Forelimb muscle (tissue), 1 donor: ENCODE measurements around the gene ZMIZ1. TPM values are rescaled to one million over a fixed set of nuclear protein-coding genes. Genes with fewer than 3 reads are reported as not detected.

Experiments
- DNase-seq: peaks from one replicate; pipeline ENCODE4 v3.0.0-alpha.2; 2013; ENCODE audit warnings: low read depth
- polyA plus RNA-seq: library from polyadenylated mRNA; unstranded; fragments of 120-200 nt; gene quantifications from one replicate; pipeline ENCODE4 v1.2.1, GENCODE V29; 2013; ENCODE audit not compliant: insufficient read length

Gene ZMIZ1
- polyA plus RNA-seq, 1 donor = 29.8 TPM

DNA sequence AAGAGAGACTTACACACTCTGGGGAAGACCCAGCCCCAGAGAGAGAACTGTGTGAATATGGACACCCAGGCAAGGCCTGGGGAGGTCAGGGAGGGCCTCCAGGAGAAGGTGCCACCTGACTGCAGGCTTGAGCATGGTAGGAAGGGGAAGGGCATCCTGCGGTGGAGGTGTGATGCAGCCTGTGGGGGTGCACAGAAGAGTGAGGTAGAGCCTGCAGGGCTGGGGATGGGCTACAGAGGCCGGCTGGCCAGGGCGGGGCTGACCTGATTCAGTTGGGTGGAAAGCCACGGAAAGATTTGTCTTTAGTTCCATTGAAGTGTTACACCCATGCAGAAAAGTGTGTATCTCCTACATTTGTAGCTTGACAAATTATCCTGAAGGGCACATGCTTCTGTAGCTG, 47.6 kb downstream of the ZMIZ1 start:
- DNase-seq = no peak

DNA sequence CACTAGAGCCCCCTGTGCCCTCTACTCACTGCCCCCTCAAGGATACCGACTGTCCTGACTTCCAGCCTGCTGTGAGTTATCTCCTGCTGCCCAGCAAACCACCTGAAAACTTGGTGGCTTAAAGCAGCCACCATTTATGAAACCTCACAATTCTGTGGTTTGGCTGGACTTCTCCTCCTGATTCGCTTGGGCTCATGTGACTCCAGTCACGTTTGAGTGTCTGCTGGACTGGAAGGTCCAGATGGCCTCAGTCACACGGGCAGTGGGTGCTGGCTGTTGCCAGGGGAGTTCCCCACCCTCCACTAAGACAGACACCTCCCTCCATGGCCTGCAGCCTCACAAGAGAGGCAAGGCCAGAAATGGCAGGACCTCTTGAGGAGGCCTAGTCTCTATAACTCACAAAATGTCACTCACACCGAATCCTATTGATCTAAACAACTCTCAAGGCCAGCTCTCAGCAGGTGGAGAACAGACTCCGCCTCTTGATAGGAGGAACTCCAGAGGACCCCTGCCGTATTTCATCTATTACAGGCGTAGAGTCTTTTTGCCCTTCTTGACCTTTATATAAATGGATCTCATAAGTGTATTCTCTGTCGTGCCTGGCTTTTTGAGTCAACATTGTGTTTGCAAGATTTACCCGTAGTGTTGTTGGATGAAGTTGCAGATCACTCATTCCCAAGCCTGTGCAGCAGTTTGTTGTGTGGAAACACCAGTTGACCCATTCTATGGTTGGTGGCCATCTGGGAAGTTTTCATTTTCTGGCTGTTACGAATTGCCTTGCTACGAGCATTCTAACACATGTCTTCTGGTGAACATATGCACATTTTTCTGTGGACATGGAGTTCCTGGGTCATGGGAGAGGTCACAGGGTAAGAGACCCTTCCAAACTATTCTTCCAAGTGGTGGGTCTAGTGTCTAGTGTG, 48.3 kb downstream of the ZMIZ1 start:
- DNase-seq = no peak

DNA sequence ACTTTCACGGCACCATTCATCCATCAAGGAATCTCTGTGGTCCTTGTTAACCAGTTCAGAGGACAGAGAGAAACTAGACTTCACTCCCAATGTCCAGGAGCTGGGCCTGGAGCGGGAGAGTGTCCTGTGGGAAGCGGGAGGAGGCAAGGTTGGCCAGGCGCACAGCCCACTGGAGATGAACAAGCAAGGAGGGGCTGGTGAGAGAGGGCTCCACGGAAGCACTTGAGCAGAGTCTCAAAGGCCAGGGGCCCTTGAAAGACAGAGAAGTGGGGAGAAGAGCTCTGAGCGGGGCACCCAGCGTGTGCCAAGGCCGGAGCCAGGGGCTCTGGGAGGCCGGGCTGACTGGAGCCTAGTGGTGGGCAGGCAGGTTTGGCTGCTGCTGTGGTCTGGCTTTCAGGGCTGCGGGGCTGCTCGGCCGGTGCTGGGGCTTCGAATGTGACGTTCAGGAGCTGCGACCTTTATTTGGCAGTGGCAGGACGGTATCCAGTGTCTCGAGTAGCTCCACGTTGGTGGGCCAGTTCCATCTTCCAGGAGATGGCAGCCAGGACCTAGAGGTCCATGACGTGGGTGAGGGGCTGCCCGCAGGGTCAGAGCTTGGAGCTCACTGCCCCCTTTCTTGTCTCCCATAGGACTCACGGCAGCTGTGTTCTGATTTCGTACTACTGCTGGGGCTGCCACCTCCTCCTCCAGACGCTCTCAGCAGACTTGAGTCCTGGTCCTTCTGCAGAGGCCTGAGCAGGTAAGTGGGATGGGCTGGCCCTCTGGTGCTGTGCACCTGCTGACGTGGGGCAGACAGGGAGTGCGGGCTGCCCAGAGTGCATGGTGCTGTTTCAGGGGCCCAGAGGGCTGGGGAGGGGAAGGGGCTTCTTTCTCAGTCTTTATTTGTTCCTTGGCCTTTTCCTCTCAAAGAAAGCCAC, 49.8 kb downstream of the ZMIZ1 start:
- DNase-seq = no peak

- DNase-seq = no peak
These were observed 50.5 kb downstream of the ZMIZ1 start for GRCh38 chr10:79119306-79119705.

DNA sequence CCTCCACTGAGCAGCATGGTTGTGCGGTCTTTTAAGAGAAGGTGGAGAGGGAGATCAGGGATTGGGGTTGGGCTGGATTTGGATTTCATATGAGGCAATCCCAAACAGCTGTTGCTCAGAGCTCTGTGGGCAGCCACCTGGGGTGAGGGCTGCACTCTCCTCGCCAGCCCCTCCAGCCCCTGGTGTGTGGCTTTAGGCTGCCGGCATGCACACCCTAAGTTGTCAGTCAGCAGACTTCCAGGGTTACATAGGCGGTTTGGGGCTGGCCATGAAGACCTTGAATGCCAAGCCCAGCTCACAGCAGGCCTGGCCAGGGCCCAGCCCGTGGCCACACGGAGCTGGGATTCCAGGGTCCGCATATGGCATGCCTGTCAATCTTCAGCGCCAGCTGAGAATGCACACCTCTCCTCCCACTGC, 54.8 kb downstream of the ZMIZ1 start:
- no peak for DNase-seq

GRCh38 chr10:79124066-79124465, 55.3 kb downstream of the ZMIZ1 start:
- DNase-seq = no peak

DNA sequence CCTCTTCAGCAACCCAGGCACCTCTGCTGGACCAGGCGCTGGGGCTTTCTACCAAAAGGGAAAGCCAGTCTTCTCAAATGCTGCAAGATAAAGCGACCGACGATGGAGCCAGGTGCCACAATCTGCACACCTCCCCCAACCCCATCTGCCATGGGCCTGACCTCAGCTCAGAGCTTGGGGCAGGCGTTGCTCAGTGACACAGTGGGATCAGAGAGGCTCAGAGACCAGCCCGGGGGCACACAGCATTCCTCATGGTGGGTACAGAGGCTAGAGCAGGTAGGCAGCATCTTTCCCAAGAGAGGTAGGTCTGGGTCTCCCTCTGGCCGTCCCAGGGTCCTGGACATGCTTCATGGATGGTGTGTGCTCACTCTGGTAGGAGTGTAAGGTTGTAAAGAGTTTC, 56.3 kb downstream of the ZMIZ1 start:
- DNase-seq = no peak

DNA sequence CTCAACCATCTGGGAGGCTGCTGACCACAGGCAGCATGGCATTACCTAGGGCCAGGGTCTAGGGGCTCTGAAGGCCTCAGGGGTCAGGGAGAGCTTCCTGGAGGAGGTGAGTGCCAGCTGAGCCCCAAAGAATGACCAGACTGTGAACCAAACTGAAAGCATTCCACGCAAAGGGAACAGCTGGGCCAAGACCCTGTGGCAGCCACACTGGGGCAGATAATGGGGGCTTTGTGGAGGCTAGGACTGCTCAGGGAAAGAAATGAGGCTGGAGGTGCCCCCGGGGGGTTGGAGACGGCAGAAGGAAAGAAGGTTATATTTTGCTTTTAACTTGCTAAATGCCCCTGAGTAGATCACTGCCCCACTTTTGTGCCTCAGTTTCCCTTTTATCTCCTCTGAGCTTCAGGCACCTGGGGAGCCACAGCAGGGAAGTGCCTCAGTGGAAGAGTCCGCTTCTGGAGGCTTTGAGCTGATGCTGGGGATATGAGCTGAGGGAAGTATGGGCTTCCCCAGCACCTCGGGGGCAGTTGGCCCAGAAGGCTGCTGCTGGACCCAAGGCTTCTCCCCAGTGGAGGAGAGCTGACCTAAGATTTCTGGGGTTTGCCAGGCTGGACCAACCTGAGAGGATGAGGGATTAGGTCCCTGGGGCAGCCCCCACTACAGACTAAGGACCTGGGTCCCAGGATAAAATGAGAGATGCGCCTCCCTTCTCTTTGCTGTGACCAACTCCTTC, 57.8 kb downstream of the ZMIZ1 start:
- no peak for DNase-seq

DNA sequence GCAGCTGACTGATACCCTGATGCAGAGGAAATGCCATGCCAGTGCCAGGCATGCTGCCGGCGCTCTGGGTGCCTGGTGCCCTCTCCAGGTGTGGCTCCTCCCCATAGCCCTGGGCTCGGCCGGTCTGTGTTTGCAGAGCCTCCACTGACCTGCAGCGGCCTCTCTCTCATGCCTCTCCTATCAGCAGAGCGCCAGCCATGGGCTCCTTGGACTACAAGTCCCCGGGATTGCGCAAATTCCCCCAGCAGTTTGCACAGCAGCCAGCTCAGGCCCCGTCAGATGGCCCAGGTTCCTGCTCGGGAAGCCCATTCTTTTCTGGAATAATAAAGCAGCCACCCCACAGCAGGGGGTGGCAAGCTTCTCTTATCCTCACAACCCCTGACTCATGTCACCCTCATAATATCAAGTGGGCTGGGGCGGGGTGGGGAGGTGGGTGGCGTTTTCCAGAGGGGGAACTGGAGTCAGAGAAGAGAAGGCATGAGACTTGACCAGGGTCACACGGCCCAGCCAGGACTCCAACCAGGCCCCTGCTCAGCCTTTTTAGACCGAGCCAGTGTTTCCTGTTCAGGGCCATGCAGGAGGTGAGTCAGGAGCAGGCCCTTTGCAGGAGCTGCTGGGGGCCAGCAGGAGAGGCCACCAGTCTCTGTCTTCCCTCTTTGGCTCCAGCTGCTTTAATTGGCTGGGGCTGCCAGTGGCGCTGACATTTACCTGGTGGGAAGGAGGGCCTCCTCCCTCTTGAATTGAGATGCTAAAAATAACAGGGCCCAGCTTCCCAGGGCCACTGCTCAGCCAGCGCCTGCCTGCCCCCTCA, 58.6 kb downstream of the ZMIZ1 start:
- no peak for DNase-seq

GRCh38 chr10:79128241-79128922, 59.6 kb downstream of the ZMIZ1 start:
- no peak for DNase-seq

DNA sequence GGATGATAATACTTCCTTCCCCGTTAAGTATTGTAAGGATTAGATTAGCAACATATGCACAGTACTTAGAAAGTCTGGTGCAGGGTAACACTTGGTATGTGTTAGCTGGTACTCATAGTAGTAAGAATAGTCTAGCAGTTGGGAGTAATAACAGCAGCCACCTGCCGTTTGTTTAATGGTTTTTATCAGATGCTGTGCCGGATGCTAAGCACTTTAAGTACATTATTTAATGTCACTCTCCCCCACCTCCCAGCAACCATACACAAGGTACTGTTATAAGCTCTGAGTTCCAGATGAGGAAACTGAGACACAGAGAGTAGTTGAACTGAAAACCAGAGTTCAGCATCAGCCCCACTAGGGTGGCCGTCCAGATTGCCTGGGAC, 60.1 kb downstream of the ZMIZ1 start:
- no peak for DNase-seq

GRCh38 chr10:79129361-79129997, 60.7 kb downstream of the ZMIZ1 start:
- DNase-seq = no peak

GRCh38 chr10:79130255-79130654, 61.5 kb downstream of the ZMIZ1 start:
- DNase-seq = no peak

DNA sequence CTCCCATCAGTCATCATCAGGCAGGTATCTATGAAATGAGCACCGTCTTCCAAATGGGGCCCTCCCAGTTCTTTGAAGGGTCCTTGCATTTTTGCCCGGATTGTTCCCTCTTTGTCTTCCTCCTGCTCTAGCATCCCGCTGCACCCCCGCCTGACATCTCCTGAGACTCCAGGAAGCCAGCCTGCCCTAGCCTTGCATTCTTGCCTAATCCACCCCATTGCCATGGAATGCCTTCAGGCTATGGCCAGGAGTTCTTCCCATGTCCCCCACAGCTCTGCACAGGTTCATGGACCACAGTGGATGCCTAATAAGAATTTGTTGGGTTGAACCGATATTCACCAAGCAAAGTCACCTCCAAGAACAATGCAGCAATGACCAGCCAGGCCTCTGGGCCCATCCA, 62.1 kb downstream of the ZMIZ1 start:
- no peak for DNase-seq

GRCh38 chr10:79131836-79132631, 63.3 kb downstream of the ZMIZ1 start:
- DNase-seq = no peak

GRCh38 chr10:79132681-79133381, 64.1 kb downstream of the ZMIZ1 start:
- no peak for DNase-seq

GRCh38 chr10:79133416-79133815, 64.7 kb downstream of the ZMIZ1 start:
- DNase-seq = no peak

GRCh38 chr10:79135790-79136189, 67.0 kb downstream of the ZMIZ1 start:
- no peak for DNase-seq
